MM.1S (cell line): ENCODE measurements around the gene DCAF15.

Experiments used
- EZH2 ChIP-seq: fragments of 300-600 bp; sonication (generic); optimal IDR thresholded peaks from 2 replicates; pipeline ENCODE3; 2017; ENCODE audit warnings: low read depth, mild to moderate bottlenecking, antibody characterized with exemption, low read length, mixed read lengths
- EZH2phosphoT487 ChIP-seq: fragments of 300-600 bp; sonication (generic); IDR thresholded peaks from 2 replicates; pipeline ENCODE4 v1.6.1; 2018; ENCODE audit warnings: antibody characterized with exemption, low read length
- TF ChIP-seq, protein P1 (sequence below): fragments of 300-600 bp; sonication (generic); IDR thresholded peaks from 2 replicates; pipeline ENCODE4 v1.5.1; 2016; ENCODE audit warnings: antibody characterized with exemption, low read length, mixed read lengths

- TF ChIP-seq, protein P1, sequence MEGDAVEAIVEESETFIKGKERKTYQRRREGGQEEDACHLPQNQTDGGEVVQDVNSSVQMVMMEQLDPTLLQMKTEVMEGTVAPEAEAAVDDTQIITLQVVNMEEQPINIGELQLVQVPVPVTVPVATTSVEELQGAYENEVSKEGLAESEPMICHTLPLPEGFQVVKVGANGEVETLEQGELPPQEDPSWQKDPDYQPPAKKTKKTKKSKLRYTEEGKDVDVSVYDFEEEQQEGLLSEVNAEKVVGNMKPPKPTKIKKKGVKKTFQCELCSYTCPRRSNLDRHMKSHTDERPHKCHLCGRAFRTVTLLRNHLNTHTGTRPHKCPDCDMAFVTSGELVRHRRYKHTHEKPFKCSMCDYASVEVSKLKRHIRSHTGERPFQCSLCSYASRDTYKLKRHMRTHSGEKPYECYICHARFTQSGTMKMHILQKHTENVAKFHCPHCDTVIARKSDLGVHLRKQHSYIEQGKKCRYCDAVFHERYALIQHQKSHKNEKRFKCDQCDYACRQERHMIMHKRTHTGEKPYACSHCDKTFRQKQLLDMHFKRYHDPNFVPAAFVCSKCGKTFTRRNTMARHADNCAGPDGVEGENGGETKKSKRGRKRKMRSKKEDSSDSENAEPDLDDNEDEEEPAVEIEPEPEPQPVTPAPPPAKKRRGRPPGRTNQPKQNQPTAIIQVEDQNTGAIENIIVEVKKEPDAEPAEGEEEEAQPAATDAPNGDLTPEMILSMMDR, result no peak
- no peak for TF ChIP-seq EZH2phosphoT487
- TF ChIP-seq EZH2, result no peak
These were observed 29.7 kb downstream of the DCAF15 start for GRCh38 chr19:13981988-13982501.
